Endothelial cell (in vitro differentiated cells): ENCODE results near the gene RCE1. TPM values are rescaled to one million over a fixed set of nuclear protein-coding genes. Genes with fewer than 3 reads are reported as not detected.

Experiments
- DNase-seq: peaks from one replicate; pipeline ENCODE4 v3.0.0; 2021; ENCODE audit warnings: low spot score
- H3K27ac Mint-ChIP-seq: one replicate; pipeline ENCODE4 v1.8.0; 2021; ENCODE audit warnings: mixed read lengths, inconsistent platforms; ENCODE audit not compliant: unreplicated experiment
- H3K27me3 Mint-ChIP-seq: one replicate; pipeline ENCODE4 v1.8.0; 2021; ENCODE audit warnings: mild to moderate bottlenecking, moderate library complexity, mixed read lengths, inconsistent platforms; ENCODE audit not compliant: unreplicated experiment
- H3K36me3 Mint-ChIP-seq: one replicate; pipeline ENCODE4 v1.8.0; 2021; ENCODE audit warnings: mild to moderate bottlenecking, low read depth, mixed read lengths, inconsistent platforms; ENCODE audit not compliant: unreplicated experiment
- H3K4me1 Mint-ChIP-seq: one replicate; pipeline ENCODE4 v1.8.0; 2021; ENCODE audit warnings: mild to moderate bottlenecking, mixed read lengths, inconsistent platforms; ENCODE audit not compliant: unreplicated experiment
- H3K4me3 Mint-ChIP-seq: one replicate; pipeline ENCODE4 v1.8.0; 2021; ENCODE audit warnings: mild to moderate bottlenecking, mixed read lengths, inconsistent platforms; ENCODE audit not compliant: unreplicated experiment
- H3K9me3 Mint-ChIP-seq: one replicate; pipeline ENCODE4 v1.8.0; 2021; ENCODE audit warnings: mixed read lengths, inconsistent platforms; ENCODE audit not compliant: unreplicated experiment
- total RNA-seq: library from RNA; stranded (reverse); fragmentation: NEBNext Ultra II Directional; extraction: Animal tissue kit (Norgen Biotek cat#: 25700); gene quantifications from one replicate; pipeline ENCODE4 v1.2.1, GENCODE V29; 2021; ENCODE audit not compliant: unreplicated experiment
- TF ChIP-seq, protein P1 (sequence below): fragments of 200-600 bp; sonication (generic); IDR thresholded peaks from one replicate; pipeline ENCODE4 v1.5.0; 2021; ENCODE audit warnings: antibody characterized with exemption; ENCODE audit not compliant: unreplicated experiment

Gene RCE1
- total RNA-seq, 1 donor from 2014 or later, result 25.2 TPM

DNA sequence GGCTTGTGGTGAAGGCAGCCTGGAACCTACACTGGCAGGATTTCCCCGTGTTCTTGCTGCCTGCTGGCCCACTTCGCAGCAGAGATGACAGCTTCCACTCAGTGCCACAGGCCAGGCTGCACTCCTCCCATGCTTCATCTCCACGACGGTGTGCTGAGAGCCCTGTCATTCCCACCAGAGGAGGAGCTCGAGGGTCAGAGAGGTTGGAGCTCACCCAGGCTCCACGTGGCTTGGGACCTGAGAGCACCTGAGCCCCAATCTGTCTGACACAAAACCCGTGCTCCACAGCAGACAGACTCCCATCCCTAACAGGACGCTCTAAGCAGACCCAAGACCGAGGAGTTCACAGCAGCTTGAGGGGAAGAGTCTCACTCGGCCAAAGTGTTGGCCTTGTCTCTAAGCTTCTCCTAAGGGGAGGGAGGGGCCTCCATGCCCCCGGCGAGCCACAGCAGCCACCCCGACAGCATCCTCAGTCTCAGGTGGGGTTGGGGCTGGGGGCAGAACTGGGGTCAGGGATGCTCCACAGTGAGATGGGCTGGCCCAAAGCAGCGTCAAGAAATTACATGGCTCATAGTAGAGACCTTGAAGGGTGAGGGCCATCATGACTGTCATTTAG lies 24.3 kb downstream of the RCE1 start:
- no peak overlapping the region for H3K27ac Mint-ChIP-seq
- peaks cover 3% of the 10 kb centered on the region for H3K36me3 Mint-ChIP-seq
- TF ChIP-seq, protein P1, sequence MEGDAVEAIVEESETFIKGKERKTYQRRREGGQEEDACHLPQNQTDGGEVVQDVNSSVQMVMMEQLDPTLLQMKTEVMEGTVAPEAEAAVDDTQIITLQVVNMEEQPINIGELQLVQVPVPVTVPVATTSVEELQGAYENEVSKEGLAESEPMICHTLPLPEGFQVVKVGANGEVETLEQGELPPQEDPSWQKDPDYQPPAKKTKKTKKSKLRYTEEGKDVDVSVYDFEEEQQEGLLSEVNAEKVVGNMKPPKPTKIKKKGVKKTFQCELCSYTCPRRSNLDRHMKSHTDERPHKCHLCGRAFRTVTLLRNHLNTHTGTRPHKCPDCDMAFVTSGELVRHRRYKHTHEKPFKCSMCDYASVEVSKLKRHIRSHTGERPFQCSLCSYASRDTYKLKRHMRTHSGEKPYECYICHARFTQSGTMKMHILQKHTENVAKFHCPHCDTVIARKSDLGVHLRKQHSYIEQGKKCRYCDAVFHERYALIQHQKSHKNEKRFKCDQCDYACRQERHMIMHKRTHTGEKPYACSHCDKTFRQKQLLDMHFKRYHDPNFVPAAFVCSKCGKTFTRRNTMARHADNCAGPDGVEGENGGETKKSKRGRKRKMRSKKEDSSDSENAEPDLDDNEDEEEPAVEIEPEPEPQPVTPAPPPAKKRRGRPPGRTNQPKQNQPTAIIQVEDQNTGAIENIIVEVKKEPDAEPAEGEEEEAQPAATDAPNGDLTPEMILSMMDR, result no peak
- H3K4me1 Mint-ChIP-seq, result peaks cover 4% of the 10 kb centered on the region
- H3K9me3 Mint-ChIP-seq, result no peaks in the 10 kb centered on the region
- H3K4me3 Mint-ChIP-seq, result no peak overlapping the region
- peaks cover 9% of the 10 kb centered on the region for H3K27me3 Mint-ChIP-seq
- no peak for DNase-seq

GRCh38 chr11:66868082-66868725 lies 25.0 kb downstream of the RCE1 start:
- Mint-ChIP-seq H3K9me3 (no peaks in the 10 kb centered on the region), H3K36me3 (peaks cover 3% of the 10 kb centered on the region), H3K27me3 (peaks cover 9% of the 10 kb centered on the region), H3K4me1 (peaks cover 4% of the 10 kb centered on the region), H3K27ac (no peak overlapping the region), H3K4me3 (no peak overlapping the region)
- no peak for DNase-seq
- TF ChIP-seq, protein P1, result no peak

GRCh38 chr11:66868726-66869566 lies 25.7 kb downstream of the RCE1 start:
- H3K4me3 Mint-ChIP-seq, result no peak overlapping the region
- H3K27ac Mint-ChIP-seq, result no peak overlapping the region
- peaks cover 3% of the 10 kb centered on the region for H3K36me3 Mint-ChIP-seq
- H3K27me3 Mint-ChIP-seq, result peaks cover 9% of the 10 kb centered on the region
- TF ChIP-seq, protein P1, result peak; percentile 66
- peak; percentile 82 for DNase-seq
- no peaks in the 10 kb centered on the region for H3K9me3 Mint-ChIP-seq
- peaks cover 4% of the 10 kb centered on the region for H3K4me1 Mint-ChIP-seq

- no peak overlapping the region for H3K27ac Mint-ChIP-seq
- peaks cover 4% of the 10 kb centered on the region for H3K4me1 Mint-ChIP-seq
- peaks cover 9% of the 10 kb centered on the region for H3K27me3 Mint-ChIP-seq
- H3K36me3 Mint-ChIP-seq, result peaks cover 3% of the 10 kb centered on the region
- DNase-seq, result no peak
- H3K9me3 Mint-ChIP-seq, result no peaks in the 10 kb centered on the region
- TF ChIP-seq, protein P1, result no peak
- H3K4me3 Mint-ChIP-seq, result no peak overlapping the region
Measured at GRCh38 chr11:66869567-66869870, 26.3 kb downstream of the RCE1 start.

GRCh38 chr11:66870131-66870530 lies 26.9 kb downstream of the RCE1 start:
- no peak overlapping the region for H3K4me3 Mint-ChIP-seq
- H3K27ac Mint-ChIP-seq, result no peak overlapping the region
- H3K27me3 Mint-ChIP-seq, result peaks cover 11% of the 10 kb centered on the region
- no peaks in the 10 kb centered on the region for H3K9me3 Mint-ChIP-seq
- DNase-seq, result no peak
- H3K36me3 Mint-ChIP-seq, result peaks cover 3% of the 10 kb centered on the region
- H3K4me1 Mint-ChIP-seq, result peaks cover 9% of the 10 kb centered on the region
- TF ChIP-seq, protein P1, result no peak
